Lower lobe of right lung (tissue), 2 donors: Measurements from ENCODE around the gene FBP2. TPM values are rescaled to one million over a fixed set of nuclear protein-coding genes. Genes with fewer than 3 reads are reported as not detected.
A peak's percentile ranks its signal among the peaks of the same experiment; 100 is the strongest.
"Not testable (repeated sequence)": the region's sequence is repeated elsewhere in the genome, so short reads cannot be mapped to it uniquely, and the experiment has no call there.

ENCODE experiments used
- ATAC-seq, 2 donors: fragments of 200-7000 bp; cut with Tn5 transposase; one replicate each; pipeline ENCODE4 v1.9.1; 2020 to 2022; ENCODE audit warnings: mild to moderate bottlenecking in 2 of 2, moderate library complexity in 2 of 2
- DNase-seq: peaks from one replicate; pipeline ENCODE4 v3.0.0-alpha.2; 2020
- H3K27ac ChIP-seq: fragments of 200-600 bp; one replicate; pipeline ENCODE4 v1.8.0; 2022
- H3K27me3 ChIP-seq: fragments of 200-600 bp; one replicate; pipeline ENCODE4 v1.8.0; 2022; ENCODE audit warnings: low read depth
- H3K36me3 ChIP-seq: fragments of 200-600 bp; one replicate; pipeline ENCODE4 v1.8.0; 2022; ENCODE audit warnings: mild to moderate bottlenecking
- H3K4me1 ChIP-seq: fragments of 200-600 bp; one replicate; pipeline ENCODE4 v1.8.0; 2022
- H3K4me3 ChIP-seq: fragments of 200-600 bp; one replicate; pipeline ENCODE4 v1.8.0; 2022; ENCODE audit warnings: mild to moderate bottlenecking
- H3K9me3 ChIP-seq: fragments of 200-600 bp; one replicate; pipeline ENCODE4 v1.8.0; 2022
- CTCF ChIP-seq: fragments of 200-600 bp; IDR thresholded peaks from one replicate; pipeline ENCODE4 v1.8.0; 2022; ENCODE audit warnings: antibody characterized with exemption, mild to moderate bottlenecking
- intact Hi-C: fragments of 100-400 bp; cut with DNase I; formaldehyde crosslinking; loops from one replicate; pipeline ENCODE4 v1.11.0; 2022
- total RNA-seq: library from RNA; stranded (reverse); fragmentation: NEBNext Ultra II Directional; extraction: Animal tissue kit (Norgen Biotek cat#: 25700); gene quantifications from one replicate; pipeline ENCODE4 v1.2.1, GENCODE V29; 2021
- donor health status: DM: no; HTN: yes; CAD: no; lungs with severe emphysema.

FBP2 gene
- total RNA-seq, 1 donor from 2014 or later = not detected

- no peak for DNase-seq
- Histone ChIP-seq H3K36me3 (peaks cover 7% of the 10 kb centered on the region), H3K4me3 (no peak overlapping the region), H3K27ac (no peak overlapping the region), H3K27me3 (no peaks in the 10 kb centered on the region), H3K9me3 (no peaks in the 10 kb centered on the region), H3K4me1 (peaks cover 10% of the 10 kb centered on the region)
- no peak for ATAC-seq
- TF ChIP-seq CTCF = no peak
- intact Hi-C loops = no loop called here
These were observed 5.5 kb upstream of the FBP2 start for GRCh38 chr9:94599102-94599501.

GRCh38 chr9:94592683-94593082 is 941 bp downstream of the FBP2 start:
- H3K9me3 ChIP-seq, H3K4me1 ChIP-seq, H3K27ac ChIP-seq, H3K36me3 ChIP-seq, DNase-seq, intact Hi-C loops, ATAC-seq, H3K4me3 ChIP-seq, H3K27me3 ChIP-seq: not testable (repeated sequence)

GRCh38 chr9:94591876-94592275 is 1.7 kb downstream of the FBP2 start:
- H3K4me1 ChIP-seq = peaks cover 5% of the 10 kb centered on the region
- H3K27me3 ChIP-seq = no peaks in the 10 kb centered on the region
- no peaks in the 10 kb centered on the region for H3K9me3 ChIP-seq
- no peak for DNase-seq
- H3K4me3 ChIP-seq = no peak overlapping the region
- no peak overlapping the region for H3K27ac ChIP-seq
- intact Hi-C loops = no loop called here
- no peak for TF ChIP-seq CTCF
- H3K36me3 ChIP-seq = no peaks in the 10 kb centered on the region
- no peak for ATAC-seq

GRCh38 chr9:94591046-94591545 is 2.5 kb downstream of the FBP2 start:
- DNase-seq, ATAC-seq, intact Hi-C loops, H3K4me1 ChIP-seq, H3K27ac ChIP-seq, H3K27me3 ChIP-seq, H3K36me3 ChIP-seq, H3K9me3 ChIP-seq, H3K4me3 ChIP-seq: not testable (repeated sequence)

- H3K27me3 ChIP-seq = no peaks in the 10 kb centered on the region
- no peaks in the 10 kb centered on the region for H3K36me3 ChIP-seq
- ATAC-seq (no peak), DNase-seq (no peak)
- H3K27ac ChIP-seq = no peak overlapping the region
- no peaks in the 10 kb centered on the region for H3K9me3 ChIP-seq
- TF ChIP-seq CTCF = no peak
- H3K4me1 ChIP-seq = peaks cover 6% of the 10 kb centered on the region
- H3K4me3 ChIP-seq = no peak overlapping the region
- intact Hi-C loops = no loop called here
These were observed 4.9 kb downstream of the FBP2 start for GRCh38 chr9:94588681-94589080.

- intact Hi-C loops = no loop called here
- TF ChIP-seq CTCF = no peak
- no peak overlapping the region for H3K27ac ChIP-seq
- H3K4me1 ChIP-seq = peaks cover 6% of the 10 kb centered on the region
- H3K36me3 ChIP-seq = no peaks in the 10 kb centered on the region
- no peaks in the 10 kb centered on the region for H3K9me3 ChIP-seq
- ATAC-seq (peak; percentile 9 to 10), DNase-seq (no peak)
- no peaks in the 10 kb centered on the region for H3K27me3 ChIP-seq
- peak overlapping the region; percentile 27 for H3K4me3 ChIP-seq
These were observed 6.8 kb downstream of the FBP2 start for GRCh38 chr9:94586814-94587213.

- Histone ChIP-seq H3K4me3 (peak overlapping the region; percentile 27), H3K36me3 (no peaks in the 10 kb centered on the region), H3K27me3 (no peaks in the 10 kb centered on the region), H3K9me3 (no peaks in the 10 kb centered on the region), H3K27ac (no peak overlapping the region), H3K4me1 (peaks cover 6% of the 10 kb centered on the region)
- peak in 1 of 2 donors; percentile 39 for ATAC-seq
- intact Hi-C loops = no loop called here
- no peak for TF ChIP-seq CTCF
- no peak for DNase-seq
These were observed 7.3 kb downstream of the FBP2 start for GRCh38 chr9:94586316-94586715.
